ENCODE measurements around the gene RNF7. TPM values are rescaled to one million over a fixed set of nuclear protein-coding genes. Genes with fewer than 3 reads are reported as not detected.

RNF7 gene
- total and polyA plus RNA-seq, 2 of the 8 experiments (the other 6 are each of a cell fraction or from before 2014, with no cell fraction given), result 78.4 to 113 TPM

GRCh38 chr3:141723255-141723654, 14.8 kb upstream of the RNF7 start (continued):
- TF ChIP-seq CBX5 (IDR thresholded peaks at IDR 0.05; ENCODE audit: low read depth, low read length) (no peak), NRF1 (IDR thresholded peaks at IDR 0.05; ENCODE audit: low read depth, low read length) (no peak), NANOG (IDR thresholded peaks at IDR 0.05; ENCODE audit: insufficient read depth, low read depth, low read length, poor library complexity, severe bottlenecking) (no peak), SP4 (IDR thresholded peaks at IDR 0.05; ENCODE audit: low read length) (no peak)
